Endothelial cell of umbilical vein (primary cell): Measurements from ENCODE around the gene CTU1. TPM values are rescaled to one million over a fixed set of nuclear protein-coding genes. Genes with fewer than 3 reads are reported as not detected.

Experiments
- BruUV-seq: library from RNA; stranded (reverse); fragments of 400-500 nt; replicated peaks from 2 replicates; lab custom pipeline; 2021; lab: Mats Ljungman, UMichigan
- CTCF ChIA-PET: fragments of 300-600, 350-600 bp; sonication (Branson Sonifier 250); formaldehyde crosslinking; loops from one replicate; lab custom pipeline; 2021; ENCODE audit warnings: antibody characterized with exemption, inconsistent platforms; lab: Charles Lee
- POLR2A ChIA-PET: fragments of 300-600, 350-600 bp; sonication (Branson Sonifier 250); formaldehyde crosslinking; loops from one replicate; lab custom pipeline; 2021; ENCODE audit warnings: antibody characterized with exemption, inconsistent platforms; lab: Charles Lee
- DNase-seq: peaks from one replicate; pipeline ENCODE4 v3.0.0-alpha.2; 2011; ENCODE audit warnings: low read depth, low spot score
- FAIRE-seq: peaks from 2 replicates; lab custom pipeline; 2011; peaks lifted over from hg19 to GRCh38; lab: Jason Lieb, UNC
- H2AFZ ChIP-seq: 2 replicates; pipeline ENCODE4 v1.6.0; 2012; ENCODE audit warnings: low read depth, low read length, control low read depth, inconsistent platforms
- H3K27ac ChIP-seq: 2 replicates; pipeline ENCODE4 v1.5.1; 2011; ENCODE audit warnings: low read depth, mild to moderate bottlenecking, control low read depth, low read length, moderate library complexity; ENCODE audit not compliant: insufficient read depth
- H3K27me3 ChIP-seq, 2 experiments: 2 replicates each; pipeline versions ENCODE4 v1.6.0 to v1.6.1; 2011; ENCODE audit warnings: low read length in 2 of 2, mixed read lengths in 1 of 2; ENCODE audit not compliant: control insufficient read depth in 2 of 2, insufficient read depth in 2 of 2
- H3K36me3 ChIP-seq, 2 experiments: 2 replicates in 1 of 2; 3 replicates in 1 of 2; pipeline ENCODE4 v1.5.1; 2011; ENCODE audit warnings: low read length in 2 of 2, mild to moderate bottlenecking in 1 of 2, moderate library complexity in 1 of 2; ENCODE audit not compliant: control insufficient read depth in 2 of 2, insufficient read depth in 2 of 2; ENCODE audit errors: extremely low read depth in 1 of 2
- H3K4me1 ChIP-seq: 3 replicates; pipeline ENCODE4 v1.5.1; 2011; ENCODE audit warnings: mild to moderate bottlenecking, low read length; ENCODE audit not compliant: control insufficient read depth, insufficient read depth; ENCODE audit errors: extremely low read depth
- H3K4me2 ChIP-seq: 2 replicates; pipeline ENCODE4 v1.6.1; 2011; ENCODE audit warnings: low read length, control low read depth, mixed read lengths; ENCODE audit not compliant: insufficient read depth
- H3K4me3 ChIP-seq, 3 experiments: fragments of 200-600 bp in 1 of 3; sonication (generic), shearing (Covaris generic) in 1 of 3; replicated peaks in 1 of 3; 2 replicates each; pipeline ENCODE4 v1.5.1; 2011 to 2016; ENCODE audit warnings: control low read depth in 3 of 3, low read length in 3 of 3, mild to moderate bottlenecking in 2 of 3, inconsistent platforms in 1 of 3, low read depth in 1 of 3, moderate library complexity in 1 of 3; ENCODE audit not compliant: insufficient read depth in 1 of 3
- H3K79me2 ChIP-seq: 2 replicates; pipeline ENCODE4 v1.6.0; 2012; ENCODE audit warnings: low read length, inconsistent platforms; ENCODE audit not compliant: control insufficient read depth, insufficient read depth
- H3K9ac ChIP-seq: replicated peaks from 2 replicates; pipeline ENCODE3; 2011; ENCODE audit warnings: low read length, control low read depth; ENCODE audit not compliant: insufficient read depth; ENCODE audit errors: extremely low read depth
- H3K9me1 ChIP-seq: replicated peaks from 3 replicates; pipeline ENCODE4 v1.6.0; 2011; ENCODE audit warnings: mild to moderate bottlenecking, low read length; ENCODE audit not compliant: control insufficient read depth, insufficient read depth; ENCODE audit errors: extremely low read depth
- H3K9me3 ChIP-seq: replicated peaks from 2 replicates; pipeline ENCODE4 v1.5.1; 2012; ENCODE audit warnings: low read length, inconsistent platforms; ENCODE audit not compliant: control insufficient read depth, insufficient read depth
- H4K20me1 ChIP-seq: replicated peaks from 2 replicates; pipeline ENCODE3; 2011; ENCODE audit warnings: mild to moderate bottlenecking, low read length; ENCODE audit not compliant: control insufficient read depth, insufficient read depth; ENCODE audit errors: extremely low read depth
- EZH2 ChIP-seq: IDR thresholded peaks from 2 replicates; pipeline ENCODE4 v1.6.1; 2012; ENCODE audit warnings: borderline replicate concordance, low read depth, mild to moderate bottlenecking, moderate library complexity, low read length, inconsistent platforms; ENCODE audit not compliant: severe bottlenecking
- FOS ChIP-seq: IDR thresholded peaks from 2 replicates; pipeline ENCODE4 v1.6.1; 2011; ENCODE audit warnings: mild to moderate bottlenecking, low read length, moderate library complexity, borderline replicate concordance; ENCODE audit not compliant: insufficient read depth
- GATA2 ChIP-seq: IDR thresholded peaks from 2 replicates; pipeline ENCODE4 v1.7.0; 2011; ENCODE audit warnings: low read depth, mild to moderate bottlenecking, moderate library complexity, mixed read lengths, low read length; ENCODE audit not compliant: insufficient read length, insufficient read depth
- JUN ChIP-seq: IDR thresholded peaks from 2 replicates; pipeline ENCODE4 v1.6.1; 2011; ENCODE audit warnings: borderline replicate concordance, low read depth; ENCODE audit not compliant: insufficient read length, insufficient read depth
- MYC ChIP-seq: IDR thresholded peaks from one replicate; pipeline ENCODE4 v1.6.1; 2011; ENCODE audit warnings: mild to moderate bottlenecking, low read depth, low read length
- POLR2A ChIP-seq: IDR thresholded peaks from 2 replicates; pipeline ENCODE4 v1.6.1; 2012; ENCODE audit warnings: low read depth, mild to moderate bottlenecking, control low read depth, low read length
- POLR2AphosphoS5 ChIP-seq: IDR thresholded peaks from 2 replicates; pipeline ENCODE4 v1.6.1; 2012; ENCODE audit warnings: low read depth, mild to moderate bottlenecking, control low read depth, low read length, moderate library complexity; ENCODE audit not compliant: insufficient read depth
- dilution Hi-C: fragments of 300-500 bp; cut with MboI; formaldehyde crosslinking; loops from one replicate; pipeline ENCODE4 v1.15.0; 2019; ENCODE audit warnings: low sequenced_read_pairs; ENCODE audit not compliant: extremely low pct_ligation_motif_present
- intact Hi-C: fragments of 100-400 bp; cut with micrococcal nuclease; formaldehyde crosslinking; loops from one replicate; pipeline ENCODE4 v1.10.0; 2022
- polyA plus RNA-seq, 4 experiments: library from polyadenylated mRNA; depleted of rRNA in 3 of 4; stranded (reverse) in 3 of 4; unstranded in 1 of 4; fragments of >200 nt; gene quantifications; 2 replicates each; pipeline versions ENCODE4 v1.2.1 to v1.2.3, GENCODE V29; 2011 to 2012; ENCODE audit warnings: missing spikeins in 1 of 4
- total RNA-seq: library from RNA; stranded (reverse); gene quantifications from 2 replicates; pipeline ENCODE4 v1.2.3, GENCODE V29; 2021
- TF ChIP-seq, protein P1 (sequence below): IDR thresholded peaks from 2 replicates; pipeline ENCODE4 v1.6.1; 2011; ENCODE audit not compliant: insufficient read depth, insufficient read length
- TF ChIP-seq, protein P2 (sequence below), 2 donors: IDR thresholded peaks; 1 replicate in 1 of 2; 2 replicates in 1 of 2; pipeline ENCODE4 v1.5.1; 2011; ENCODE audit warnings: low read length in 2 of 2, mild to moderate bottlenecking in 2 of 2, moderate library complexity in 2 of 2, control low read depth in 1 of 2, inconsistent platforms in 1 of 2, low read depth in 1 of 2; ENCODE audit not compliant: insufficient read depth in 1 of 2; ENCODE audit errors: extremely low read depth in 1 of 2

Gene CTU1
- total and polyA plus RNA-seq, 2 donors (not counting 3 experiments of a cell fraction or from before 2014, with no cell fraction given), result 6.1 to 8.7 TPM

DNA sequence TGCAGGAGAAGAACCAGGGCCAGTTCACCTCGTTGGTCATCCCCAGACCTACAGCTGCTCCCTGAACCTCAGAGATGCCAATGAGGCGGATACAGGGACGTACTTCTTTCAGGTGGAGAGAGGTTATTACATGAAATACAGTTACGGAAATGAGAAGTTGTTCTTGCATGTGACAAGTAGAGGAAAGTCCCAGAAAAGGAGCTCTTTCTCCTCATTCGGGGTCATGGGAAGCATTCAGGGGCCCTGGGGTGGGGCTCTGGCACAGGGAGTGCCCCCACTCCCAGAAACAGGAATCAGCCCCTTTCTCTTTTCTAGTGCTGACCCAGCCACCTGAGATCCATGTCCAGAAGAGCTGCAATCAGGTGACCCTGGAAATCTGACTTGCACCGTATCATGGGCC is 12.0 kb upstream of the CTU1 start:
- DNase-seq (no peak), FAIRE-seq (no peak)
- H3K27me3 ChIP-seq, result no peaks in the 10 kb centered on the region
- intact Hi-C loops, result no loop called here
- no peaks in the 10 kb centered on the region for H3K4me1 ChIP-seq
- dilution Hi-C loops, result no loop called here
- POLR2A ChIA-PET, result no interaction called here
- H3K4me3 ChIP-seq, result no peak overlapping the region
- no peak overlapping the region for H3K27ac ChIP-seq
- H2AFZ ChIP-seq, result no peak overlapping the region
- no TSS peak for BruUV-seq
- CTCF ChIA-PET, result no interaction called here
- TF ChIP-seq POLR2A (no peak), MYC (no peak), EZH2 (no peak), GATA2 (no peak), JUN (no peak), FOS (no peak), POLR2AphosphoS5 (no peak)
- TF ChIP-seq, protein P1, sequence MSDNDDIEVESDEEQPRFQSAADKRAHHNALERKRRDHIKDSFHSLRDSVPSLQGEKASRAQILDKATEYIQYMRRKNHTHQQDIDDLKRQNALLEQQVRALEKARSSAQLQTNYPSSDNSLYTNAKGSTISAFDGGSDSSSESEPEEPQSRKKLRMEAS, result no peak
- TF ChIP-seq, protein P2, sequence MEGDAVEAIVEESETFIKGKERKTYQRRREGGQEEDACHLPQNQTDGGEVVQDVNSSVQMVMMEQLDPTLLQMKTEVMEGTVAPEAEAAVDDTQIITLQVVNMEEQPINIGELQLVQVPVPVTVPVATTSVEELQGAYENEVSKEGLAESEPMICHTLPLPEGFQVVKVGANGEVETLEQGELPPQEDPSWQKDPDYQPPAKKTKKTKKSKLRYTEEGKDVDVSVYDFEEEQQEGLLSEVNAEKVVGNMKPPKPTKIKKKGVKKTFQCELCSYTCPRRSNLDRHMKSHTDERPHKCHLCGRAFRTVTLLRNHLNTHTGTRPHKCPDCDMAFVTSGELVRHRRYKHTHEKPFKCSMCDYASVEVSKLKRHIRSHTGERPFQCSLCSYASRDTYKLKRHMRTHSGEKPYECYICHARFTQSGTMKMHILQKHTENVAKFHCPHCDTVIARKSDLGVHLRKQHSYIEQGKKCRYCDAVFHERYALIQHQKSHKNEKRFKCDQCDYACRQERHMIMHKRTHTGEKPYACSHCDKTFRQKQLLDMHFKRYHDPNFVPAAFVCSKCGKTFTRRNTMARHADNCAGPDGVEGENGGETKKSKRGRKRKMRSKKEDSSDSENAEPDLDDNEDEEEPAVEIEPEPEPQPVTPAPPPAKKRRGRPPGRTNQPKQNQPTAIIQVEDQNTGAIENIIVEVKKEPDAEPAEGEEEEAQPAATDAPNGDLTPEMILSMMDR (IDR thresholded peaks at IDR 0.05; ENCODE audit: extremely low read depth in 1 of 2, insufficient read depth in 1 of 2, low read depth in 1 of 2, low read length in 2 of 2), result no peak
- no peak overlapping the region for H3K4me2 ChIP-seq
- H3K36me3 ChIP-seq, result no peaks in the 10 kb centered on the region
- no peak overlapping the region for H3K9ac ChIP-seq
- H4K20me1 ChIP-seq, result no peaks in the 10 kb centered on the region
- H3K9me3 ChIP-seq, result no peaks in the 10 kb centered on the region
- no peaks in the 10 kb centered on the region for H3K79me2 ChIP-seq
- no peaks in the 10 kb centered on the region for H3K9me1 ChIP-seq
